Activated CD4-positive, alpha-beta T cell treated with anti-CD3 and anti-CD28 coated beads, Interleukin-2, amount 50 U/mL, for 48 hours (primary cell): Measurements from ENCODE around the gene EFCAB9.

ENCODE experiments used
- DNase-seq, 2 experiments: peaks; one replicate each; pipeline ENCODE4 v3.0.0-alpha.2; 2020

The EFCAB9 gene

DNA sequence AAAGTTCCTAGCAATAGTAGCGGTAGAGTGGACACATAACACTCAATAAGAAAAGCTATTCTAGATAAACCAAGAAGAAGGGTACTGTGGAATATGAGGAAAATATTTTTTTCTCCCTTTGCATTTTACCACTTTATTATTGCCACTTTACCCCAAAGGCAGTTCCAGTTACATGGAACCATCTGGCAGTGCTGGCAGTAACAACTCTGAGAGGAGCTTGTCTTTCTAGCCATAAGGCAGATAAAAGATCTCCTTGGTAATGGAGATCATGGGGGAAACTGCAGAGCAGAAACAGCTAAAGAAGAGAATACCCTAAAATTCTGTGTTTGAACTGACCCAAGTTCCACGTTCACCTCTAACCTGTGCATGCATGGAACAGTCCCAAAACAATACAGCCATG lies 51.1 kb downstream of the EFCAB9 start:
- DNase-seq, result no peak

DNA sequence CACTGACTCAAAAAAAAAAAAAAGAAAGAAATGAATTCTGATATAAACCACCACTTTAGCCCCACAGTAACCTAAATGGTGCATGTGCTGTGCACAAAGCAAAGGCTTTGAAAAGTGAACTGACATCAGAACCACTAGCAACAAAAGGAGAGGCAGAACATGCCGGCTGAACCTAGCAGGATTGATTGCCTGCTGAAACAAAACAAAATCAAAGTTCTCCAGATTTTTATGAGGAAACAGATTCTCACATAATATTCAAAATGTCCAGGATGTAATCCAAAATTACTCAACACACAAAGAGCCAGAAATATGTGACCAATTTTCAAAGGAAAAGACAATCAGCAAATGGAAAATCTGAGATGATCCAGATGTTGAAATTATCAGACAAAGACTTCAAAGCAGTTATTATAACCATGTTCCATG lies 51.7 kb downstream of the EFCAB9 start:
- DNase-seq, result no peak

DNA sequence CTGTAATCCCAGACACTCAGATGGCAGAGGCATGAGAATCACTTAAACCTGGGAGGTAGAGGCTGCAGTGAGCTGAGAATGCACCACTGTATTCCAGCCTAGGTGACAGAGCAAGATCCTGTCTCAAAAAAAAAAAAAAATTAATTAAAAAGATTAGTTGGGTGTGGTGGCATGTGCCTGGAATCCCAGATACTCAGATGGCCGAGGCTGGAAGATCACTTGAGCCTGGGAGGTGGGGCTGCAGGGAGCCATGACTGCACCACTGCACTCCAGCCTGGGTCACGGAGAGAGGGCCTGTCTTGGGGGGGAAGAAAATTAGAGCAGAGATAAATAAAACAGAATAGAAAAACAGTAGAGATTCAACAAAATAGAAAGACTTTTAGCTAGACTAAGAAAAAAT lies 54.7 kb downstream of the EFCAB9 start:
- DNase-seq, result no peak

DNA sequence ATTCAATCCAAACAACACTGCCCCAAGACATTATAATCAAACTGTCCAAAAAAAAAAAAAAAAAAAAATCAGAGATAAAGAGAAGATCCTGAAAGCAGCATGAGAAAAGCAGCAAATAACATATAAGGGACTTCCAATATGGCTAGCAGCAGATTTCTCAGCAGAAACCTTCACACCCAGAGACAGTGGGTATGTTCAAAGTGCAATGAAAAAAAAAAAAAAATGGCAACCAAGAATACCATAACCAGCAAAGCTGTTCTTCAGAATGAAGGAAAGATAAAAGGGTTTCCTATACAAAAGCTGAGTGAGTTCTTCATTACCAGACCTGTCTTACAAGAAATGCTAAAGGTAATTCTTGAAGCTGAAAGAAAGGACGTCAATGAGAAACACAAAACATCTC lies 57.4 kb downstream of the EFCAB9 start:
- no peak for DNase-seq

DNA sequence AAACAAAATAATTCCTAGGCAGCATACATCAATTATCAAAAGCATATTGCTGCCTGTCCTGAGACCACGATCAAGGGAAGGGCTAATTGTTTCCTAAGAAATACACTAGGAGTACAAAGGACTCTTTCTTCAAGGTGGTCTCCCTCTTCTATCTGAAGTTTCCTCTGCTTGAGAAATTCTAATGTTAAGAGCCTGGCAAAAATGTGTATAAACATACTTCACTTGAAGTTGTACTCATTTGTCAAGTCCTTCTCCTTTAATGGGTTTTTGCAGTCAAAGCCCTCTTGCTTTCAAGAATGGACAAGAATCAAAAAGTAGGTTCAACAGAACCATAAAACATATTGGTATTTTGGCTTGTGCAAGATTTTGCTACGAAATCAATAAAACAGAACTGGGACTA lies 58.5 kb downstream of the EFCAB9 start:
- no peak for DNase-seq
